ENCODE results near the gene CNKSR3. TPM values are rescaled to one million over a fixed set of nuclear protein-coding genes. Genes with fewer than 3 reads are reported as not detected.

The CNKSR3 gene
- total RNA-seq, 4 donors from 2014 or later: 8.8 to 12.4 (median 11.2) TPM

GRCh38 chr6:154535851-154536250 lies 25.4 kb upstream of the CNKSR3 start:
- DNase-seq (ENCODE audit: low spot score in 2 of 2): no peak
- no peak for TF ChIP-seq EP300 (IDR thresholded peaks at IDR 0.05)
- no peak for TF ChIP-seq CTCF (IDR thresholded peaks at IDR 0.05)
- TF ChIP-seq POLR2AphosphoS5 (IDR thresholded peaks at IDR 0.05): no peak
- no peak for TF ChIP-seq POLR2A (IDR thresholded peaks at IDR 0.05)
- H3K36me3 ChIP-seq: no peaks in the 10 kb centered on the region
- H3K4me1 ChIP-seq: no peaks in the 10 kb centered on the region
- no peak overlapping the region for H3K4me3 ChIP-seq
- H3K27me3 ChIP-seq: no peaks in the 10 kb centered on the region
- no peaks in the 10 kb centered on the region for H3K9me3 ChIP-seq
- H3K27ac ChIP-seq: no peak overlapping the region
- 82% methylated on average over 2 of the region's 2 CpGs for WGBS

- Histone ChIP-seq H3K4me1 (no peaks in the 10 kb centered on the region), H3K27me3 (no peaks in the 10 kb centered on the region), H3K27ac (no peak overlapping the region), H3K4me3 (no peak overlapping the region), H3K36me3 (no peaks in the 10 kb centered on the region), H3K9me3 (no peaks in the 10 kb centered on the region)
- 73% methylated on average over 3 of the region's 3 CpGs for WGBS
- TF ChIP-seq POLR2A (IDR thresholded peaks at IDR 0.05): no peak
- TF ChIP-seq EP300 (IDR thresholded peaks at IDR 0.05): no peak
- TF ChIP-seq POLR2AphosphoS5 (IDR thresholded peaks at IDR 0.05): no peak
- no peak for TF ChIP-seq CTCF (IDR thresholded peaks at IDR 0.05)
- no peak for DNase-seq (ENCODE audit: low spot score in 2 of 2)
Observed at GRCh38 chr6:154535147-154535546, 24.7 kb upstream of the CNKSR3 start.

- Histone ChIP-seq H3K9me3 (no peaks in the 10 kb centered on the region), H3K27me3 (no peaks in the 10 kb centered on the region), H3K4me3 (no peak overlapping the region), H3K4me1 (no peaks in the 10 kb centered on the region), H3K36me3 (no peaks in the 10 kb centered on the region), H3K27ac (no peak overlapping the region)
- TF ChIP-seq EP300 (IDR thresholded peaks at IDR 0.05): no peak
- no peak for TF ChIP-seq POLR2A (IDR thresholded peaks at IDR 0.05)
- no peak for TF ChIP-seq CTCF (IDR thresholded peaks at IDR 0.05)
- no peak for TF ChIP-seq POLR2AphosphoS5 (IDR thresholded peaks at IDR 0.05)
- WGBS: 84% methylated on average over 2 of the region's 2 CpGs
- DNase-seq (ENCODE audit: low spot score in 2 of 2): no peak
Observed at GRCh38 chr6:154534531-154534930, 24.0 kb upstream of the CNKSR3 start.

GRCh38 chr6:154532426-154532825 lies 21.9 kb upstream of the CNKSR3 start:
- H3K4me3 ChIP-seq: no peak overlapping the region
- no peaks in the 10 kb centered on the region for H3K27me3 ChIP-seq
- WGBS: 96% methylated on average over 4 of the region's 4 CpGs
- no peaks in the 10 kb centered on the region for H3K4me1 ChIP-seq
- no peaks in the 10 kb centered on the region for H3K9me3 ChIP-seq
- H3K36me3 ChIP-seq: no peaks in the 10 kb centered on the region
- TF ChIP-seq EP300 (IDR thresholded peaks at IDR 0.05) (no peak), POLR2A (IDR thresholded peaks at IDR 0.05) (no peak), CTCF (IDR thresholded peaks at IDR 0.05) (no peak), POLR2AphosphoS5 (IDR thresholded peaks at IDR 0.05) (no peak)
- no peak for DNase-seq (ENCODE audit: low spot score in 2 of 2)
- no peak overlapping the region for H3K27ac ChIP-seq

GRCh38 chr6:154529957-154530356 lies 19.5 kb upstream of the CNKSR3 start:
- no peaks in the 10 kb centered on the region for H3K9me3 ChIP-seq
- DNase-seq (ENCODE audit: low spot score in 2 of 2): no peak
- no peak overlapping the region for H3K4me3 ChIP-seq
- no peaks in the 10 kb centered on the region for H3K27me3 ChIP-seq
- no peaks in the 10 kb centered on the region for H3K36me3 ChIP-seq
- whole genome bisulfite sequencing: 90% methylated on average over 6 of the region's 6 CpGs
- TF ChIP-seq CTCF (IDR thresholded peaks at IDR 0.05) (no peak), POLR2A (IDR thresholded peaks at IDR 0.05) (no peak), EP300 (IDR thresholded peaks at IDR 0.05) (no peak), POLR2AphosphoS5 (IDR thresholded peaks at IDR 0.05) (no peak)
- H3K27ac ChIP-seq: no peak overlapping the region
- H3K4me1 ChIP-seq: no peaks in the 10 kb centered on the region

Data from suprapubic skin (tissue), 4 donors.